K562 (cell line): ENCODE results near the gene ATG4D. TPM values are rescaled to one million over a fixed set of nuclear protein-coding genes. Genes with fewer than 3 reads are reported as not detected.
A peak's percentile ranks its signal among the peaks of the same experiment; 100 is the strongest.

Experiments used
- DNMT1 ChIP-seq: fragments of 450-650 bp; IDR thresholded peaks from 2 replicates; pipeline ENCODE4 v1.6.1; 2016; ENCODE audit warnings: antibody characterized with exemption, mild to moderate bottlenecking
- HIVEP1 ChIP-seq: fragments of 250-450 bp; sonication (Bioruptor Pico); IDR thresholded peaks from 2 replicates; pipeline ENCODE4 v1.4.0; 2020; ENCODE audit warnings: mild to moderate bottlenecking
- YBX1 ChIP-seq: fragments of 450-650 bp; IDR thresholded peaks from 2 replicates; pipeline ENCODE4 v1.7.1; 2016; ENCODE audit warnings: mild to moderate bottlenecking
- ZNF217 ChIP-seq: sonication (generic); formaldehyde crosslinking; IDR thresholded peaks from 2 replicates; pipeline ENCODE4 v1.8.0; 2022; ENCODE audit warnings: mild to moderate bottlenecking, missing genetic modification reagents
- polyA plus RNA-seq, 8 experiments: library from polyadenylated mRNA; depleted of rRNA in 4 of 8; stranded (reverse) in 5 of 8; unstranded in 3 of 8; fragments of >200 nt; fragmentation: Nextera tagmentation in 2 of 8; fragmentation: Illumina TruSeq in 1 of 8; extraction: Ambion mirVana in 2 of 8; extraction: Trizol in 1 of 8; gene quantifications; 2 replicates each; pipeline versions ENCODE4 v1.2.1 to v1.2.3, GENCODE V29; 2011 to 2014; ENCODE audit warnings: inconsistent platforms in 1 of 8, missing spikeins in 1 of 8
- total RNA-seq, 7 experiments: library from RNA; depleted of rRNA in 6 of 7; stranded (reverse); fragments of >200 nt in 6 of 7; fragmentation: Illumina TruSeq in 2 of 7; extraction: Trizol in 2 of 7; gene quantifications; 2 replicates each; pipeline versions ENCODE4 v1.2.1 to v1.2.3, GENCODE V29; 2011 to 2021; ENCODE audit warnings: low replicate concordance in 1 of 7
- TF ChIP-seq, protein P1 (sequence below): fragments of 450-650 bp; IDR thresholded peaks from 2 replicates; pipeline ENCODE4 v1.6.1; 2017; ENCODE audit warnings: antibody characterized with exemption
- TF ChIP-seq, protein P2 (sequence below): fragments of 150-350 bp; conservative IDR thresholded peaks from 2 replicates; pipeline ENCODE4 v1.6.1; 2014; ENCODE audit warnings: low read length
- TF ChIP-seq, protein P3 (sequence below), 2 experiments: fragments of 450-650 bp; IDR thresholded peaks; 2 replicates each; pipeline ENCODE4 v1.6.1; 2016; ENCODE audit warnings: mild to moderate bottlenecking in 2 of 2, borderline replicate concordance in 1 of 2, low read depth in 1 of 2, moderate library complexity in 1 of 2
- TF ChIP-seq, protein P4 (sequence below): fragments of 250-450 bp; sonication (Bioruptor Pico); IDR thresholded peaks from 2 replicates; pipeline ENCODE4 v1.6.1; 2021; ENCODE audit warnings: mild to moderate bottlenecking
- TF ChIP-seq, protein P5 (sequence below): fragments of 250-450 bp; sonication (Bioruptor Pico); IDR thresholded peaks from 2 replicates; pipeline ENCODE4 v1.5.0; 2020; ENCODE audit warnings: mild to moderate bottlenecking, borderline replicate concordance

Gene ATG4D
- total and polyA plus RNA-seq, 9 of the 15 experiments (the other 6 are each of a cell fraction or from before 2014, with no cell fraction given), result 0.51 to 66.1 (median 22.9) TPM

DNA sequence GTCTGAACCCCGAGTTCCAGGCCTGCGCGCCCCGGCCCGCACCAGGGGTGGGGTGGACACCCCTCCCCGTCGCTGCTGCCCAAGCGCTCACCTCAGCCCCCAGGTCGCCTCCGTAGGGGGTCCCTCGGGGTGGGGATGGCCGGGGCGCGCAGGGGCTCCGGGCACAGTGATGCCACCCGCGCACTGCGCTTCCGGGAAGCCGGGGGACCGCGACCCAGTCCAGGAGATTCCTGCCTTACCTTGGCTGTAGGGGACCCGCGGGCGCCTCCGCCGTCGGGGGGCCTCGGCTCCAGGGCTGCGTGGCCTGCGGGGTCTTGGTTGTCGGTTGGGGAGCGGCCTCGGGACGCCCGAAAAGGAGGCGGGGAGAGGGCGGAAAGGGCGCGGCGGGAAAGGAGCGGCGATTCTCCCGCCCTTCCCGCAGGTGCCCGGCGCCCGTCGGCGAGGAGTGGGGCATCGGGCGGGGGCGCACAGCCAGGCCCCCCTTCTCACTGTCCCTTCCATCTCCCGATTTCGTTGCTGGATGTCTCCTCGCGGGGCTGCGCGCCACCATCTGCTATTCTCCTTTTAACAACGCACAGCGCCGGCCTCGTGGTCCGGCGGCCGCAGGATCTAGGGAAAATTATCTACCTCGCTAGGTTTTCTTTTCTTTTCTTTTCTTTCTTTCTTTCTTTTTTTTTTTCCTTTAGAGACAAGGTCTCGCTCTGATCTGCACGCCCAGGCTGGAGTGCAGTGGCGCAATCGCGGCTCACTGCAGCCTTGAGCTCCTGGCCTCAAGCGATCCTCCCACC, 40.5 kb upstream of the ATG4D start, which contains the start of gene KEAP1 (continued):
- TF ChIP-seq HIVEP1 (CRISPR knock-in tag), result 0 out of 2 replicates have a peak, but pooled peaks have one; percentile 33
- TF ChIP-seq, protein P1, sequence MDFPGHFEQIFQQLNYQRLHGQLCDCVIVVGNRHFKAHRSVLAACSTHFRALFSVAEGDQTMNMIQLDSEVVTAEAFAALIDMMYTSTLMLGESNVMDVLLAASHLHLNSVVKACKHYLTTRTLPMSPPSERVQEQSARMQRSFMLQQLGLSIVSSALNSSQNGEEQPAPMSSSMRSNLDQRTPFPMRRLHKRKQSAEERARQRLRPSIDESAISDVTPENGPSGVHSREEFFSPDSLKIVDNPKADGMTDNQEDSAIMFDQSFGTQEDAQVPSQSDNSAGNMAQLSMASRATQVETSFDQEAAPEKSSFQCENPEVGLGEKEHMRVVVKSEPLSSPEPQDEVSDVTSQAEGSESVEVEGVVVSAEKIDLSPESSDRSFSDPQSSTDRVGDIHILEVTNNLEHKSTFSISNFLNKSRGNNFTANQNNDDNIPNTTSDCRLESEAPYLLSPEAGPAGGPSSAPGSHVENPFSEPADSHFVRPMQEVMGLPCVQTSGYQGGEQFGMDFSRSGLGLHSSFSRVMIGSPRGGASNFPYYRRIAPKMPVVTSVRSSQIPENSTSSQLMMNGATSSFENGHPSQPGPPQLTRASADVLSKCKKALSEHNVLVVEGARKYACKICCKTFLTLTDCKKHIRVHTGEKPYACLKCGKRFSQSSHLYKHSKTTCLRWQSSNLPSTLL, result no peak
- TF ChIP-seq, protein P2, sequence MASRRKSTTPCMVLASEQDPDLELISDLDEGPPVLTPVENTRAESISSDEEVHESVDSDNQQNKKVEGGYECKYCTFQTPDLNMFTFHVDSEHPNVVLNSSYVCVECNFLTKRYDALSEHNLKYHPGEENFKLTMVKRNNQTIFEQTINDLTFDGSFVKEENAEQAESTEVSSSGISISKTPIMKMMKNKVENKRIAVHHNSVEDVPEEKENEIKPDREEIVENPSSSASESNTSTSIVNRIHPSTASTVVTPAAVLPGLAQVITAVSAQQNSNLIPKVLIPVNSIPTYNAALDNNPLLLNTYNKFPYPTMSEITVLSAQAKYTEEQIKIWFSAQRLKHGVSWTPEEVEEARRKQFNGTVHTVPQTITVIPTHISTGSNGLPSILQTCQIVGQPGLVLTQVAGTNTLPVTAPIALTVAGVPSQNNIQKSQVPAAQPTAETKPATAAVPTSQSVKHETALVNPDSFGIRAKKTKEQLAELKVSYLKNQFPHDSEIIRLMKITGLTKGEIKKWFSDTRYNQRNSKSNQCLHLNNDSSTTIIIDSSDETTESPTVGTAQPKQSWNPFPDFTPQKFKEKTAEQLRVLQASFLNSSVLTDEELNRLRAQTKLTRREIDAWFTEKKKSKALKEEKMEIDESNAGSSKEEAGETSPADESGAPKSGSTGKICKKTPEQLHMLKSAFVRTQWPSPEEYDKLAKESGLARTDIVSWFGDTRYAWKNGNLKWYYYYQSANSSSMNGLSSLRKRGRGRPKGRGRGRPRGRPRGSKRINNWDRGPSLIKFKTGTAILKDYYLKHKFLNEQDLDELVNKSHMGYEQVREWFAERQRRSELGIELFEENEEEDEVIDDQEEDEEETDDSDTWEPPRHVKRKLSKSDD, result no peak
- TF ChIP-seq ZNF217 (CRISPR knock-in tag), result no peak
- no peak for TF ChIP-seq YBX1
- TF ChIP-seq DNMT1, result no peak
- TF ChIP-seq, protein P3, sequence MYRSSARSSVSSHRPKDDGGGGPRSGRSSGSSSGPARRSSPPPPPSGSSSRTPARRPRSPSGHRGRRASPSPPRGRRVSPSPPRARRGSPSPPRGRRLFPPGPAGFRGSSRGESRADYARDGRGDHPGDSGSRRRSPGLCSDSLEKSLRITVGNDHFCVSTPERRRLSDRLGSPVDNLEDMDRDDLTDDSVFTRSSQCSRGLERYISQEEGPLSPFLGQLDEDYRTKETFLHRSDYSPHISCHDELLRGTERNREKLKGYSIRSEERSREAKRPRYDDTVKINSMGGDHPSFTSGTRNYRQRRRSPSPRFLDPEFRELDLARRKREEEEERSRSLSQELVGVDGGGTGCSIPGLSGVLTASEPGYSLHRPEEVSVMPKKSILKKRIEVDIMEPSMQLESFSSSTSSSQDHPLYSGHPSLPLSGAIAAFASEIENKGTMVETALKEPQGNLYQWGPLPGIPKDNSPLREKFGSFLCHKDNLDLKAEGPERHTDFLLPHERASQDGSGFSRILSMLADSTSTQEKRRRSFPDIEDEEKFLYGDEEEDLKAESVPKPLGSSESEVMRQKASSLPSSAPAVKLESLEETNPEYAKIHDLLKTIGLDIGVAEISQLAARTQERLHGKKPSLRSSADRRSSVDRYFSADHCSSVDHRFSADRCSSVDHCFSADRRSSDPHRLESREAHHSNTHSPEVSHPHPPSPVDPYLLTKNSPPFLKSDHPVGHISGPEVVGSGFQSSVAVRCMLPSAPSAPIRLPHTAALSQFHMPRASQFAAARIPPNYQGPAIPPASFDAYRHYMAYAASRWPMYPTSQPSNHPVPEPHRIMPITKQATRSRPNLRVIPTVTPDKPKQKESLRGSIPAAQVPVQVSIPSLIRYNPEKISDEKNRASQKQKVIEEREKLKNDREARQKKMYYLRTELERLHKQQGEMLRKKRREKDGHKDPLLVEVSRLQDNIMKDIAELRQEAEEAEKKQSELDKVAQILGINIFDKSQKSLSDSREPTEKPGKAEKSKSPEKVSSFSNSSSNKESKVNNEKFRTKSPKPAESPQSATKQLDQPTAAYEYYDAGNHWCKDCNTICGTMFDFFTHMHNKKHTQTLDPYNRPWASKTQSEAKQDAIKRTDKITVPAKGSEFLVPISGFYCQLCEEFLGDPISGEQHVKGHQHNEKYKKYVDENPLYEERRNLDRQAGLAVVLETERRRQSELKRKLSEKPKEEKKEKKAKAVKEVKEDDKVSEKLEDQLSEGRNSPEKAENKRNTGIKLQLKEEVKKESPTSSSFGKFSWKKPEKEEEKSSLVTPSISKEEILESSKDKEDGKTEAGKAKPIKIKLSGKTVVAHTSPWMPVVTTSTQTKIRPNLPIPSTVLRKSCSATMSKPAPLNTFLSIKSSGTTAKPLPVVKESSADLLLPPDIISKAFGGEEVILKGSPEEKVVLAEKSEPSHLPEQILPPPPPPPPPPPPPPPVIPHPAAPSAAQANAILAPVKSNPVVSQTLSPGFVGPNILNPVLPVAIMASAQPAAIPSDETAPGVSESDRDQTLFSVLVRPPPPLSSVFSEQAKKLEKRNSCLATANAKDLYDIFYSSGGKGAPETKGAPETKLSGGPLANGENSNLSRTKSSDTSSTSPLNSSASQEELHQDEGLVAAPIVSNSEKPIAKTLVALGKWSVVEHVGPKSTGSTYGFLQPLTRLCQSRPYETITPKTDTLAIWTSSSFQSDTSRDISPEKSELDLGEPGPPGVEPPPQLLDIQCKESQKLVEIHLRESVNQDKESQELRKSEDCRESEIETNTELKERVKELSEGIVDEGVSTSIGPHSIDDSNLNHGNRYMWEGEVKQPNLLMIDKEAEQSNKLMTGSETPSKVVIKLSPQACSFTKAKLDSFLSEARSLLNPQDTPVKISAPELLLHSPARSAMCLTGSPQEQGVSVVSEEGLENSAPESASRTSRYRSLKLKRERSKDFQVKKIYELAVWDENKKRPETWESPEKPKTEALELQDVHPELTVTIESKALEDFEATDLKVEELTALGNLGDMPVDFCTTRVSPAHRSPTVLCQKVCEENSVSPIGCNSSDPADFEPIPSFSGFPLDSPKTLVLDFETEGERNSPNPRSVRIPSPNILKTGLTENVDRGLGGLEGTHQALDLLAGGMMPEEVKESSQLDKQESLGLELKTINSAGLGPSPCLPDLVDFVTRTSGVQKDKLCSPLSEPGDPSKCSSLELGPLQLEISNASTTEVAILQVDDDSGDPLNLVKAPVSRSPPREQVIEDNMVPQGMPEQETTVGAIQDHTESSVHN (IDR thresholded peaks at IDR 0.05; ENCODE audit: borderline replicate concordance in 1 of 2, low read depth in 1 of 2), result no peak
- TF ChIP-seq, protein P4, sequence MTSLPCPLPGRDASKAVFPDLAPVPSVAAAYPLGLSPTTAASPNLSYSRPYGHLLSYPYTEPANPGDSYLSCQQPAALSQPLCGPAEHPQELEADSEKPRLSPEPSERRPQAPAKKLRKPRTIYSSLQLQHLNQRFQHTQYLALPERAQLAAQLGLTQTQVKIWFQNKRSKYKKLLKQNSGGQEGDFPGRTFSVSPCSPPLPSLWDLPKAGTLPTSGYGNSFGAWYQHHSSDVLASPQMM (CRISPR knock-in tag), result no peak
- TF ChIP-seq, protein P5, sequence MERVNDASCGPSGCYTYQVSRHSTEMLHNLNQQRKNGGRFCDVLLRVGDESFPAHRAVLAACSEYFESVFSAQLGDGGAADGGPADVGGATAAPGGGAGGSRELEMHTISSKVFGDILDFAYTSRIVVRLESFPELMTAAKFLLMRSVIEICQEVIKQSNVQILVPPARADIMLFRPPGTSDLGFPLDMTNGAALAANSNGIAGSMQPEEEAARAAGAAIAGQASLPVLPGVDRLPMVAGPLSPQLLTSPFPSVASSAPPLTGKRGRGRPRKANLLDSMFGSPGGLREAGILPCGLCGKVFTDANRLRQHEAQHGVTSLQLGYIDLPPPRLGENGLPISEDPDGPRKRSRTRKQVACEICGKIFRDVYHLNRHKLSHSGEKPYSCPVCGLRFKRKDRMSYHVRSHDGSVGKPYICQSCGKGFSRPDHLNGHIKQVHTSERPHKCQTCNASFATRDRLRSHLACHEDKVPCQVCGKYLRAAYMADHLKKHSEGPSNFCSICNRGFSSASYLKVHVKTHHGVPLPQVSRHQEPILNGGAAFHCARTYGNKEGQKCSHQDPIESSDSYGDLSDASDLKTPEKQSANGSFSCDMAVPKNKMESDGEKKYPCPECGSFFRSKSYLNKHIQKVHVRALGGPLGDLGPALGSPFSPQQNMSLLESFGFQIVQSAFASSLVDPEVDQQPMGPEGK (CRISPR knock-in tag), result no peak
